ENCODE measurements around the gene SLC9A9.

Gene SLC9A9

GRCh38 chr3:143888846-143889245 is 40.6 kb upstream of the SLC9A9 start:
- no peak for DNase-seq
- no peak overlapping the region for H3K9ac ChIP-seq (ENCODE audit: low read length)
- no peaks in the 10 kb centered on the region for H3K4me1 ChIP-seq (ENCODE audit: control insufficient read depth in 1 of 2, insufficient read depth in 2 of 2, low read length in 2 of 2)
- H2BK120ac ChIP-seq (ENCODE audit: insufficient read depth, low read length, poor library complexity), result no peak overlapping the region
- H3K4ac ChIP-seq (ENCODE audit: low read depth, low read length), result no peak overlapping the region
- H3K18ac ChIP-seq (ENCODE audit: low read length), result no peak overlapping the region
- no peaks in the 10 kb centered on the region for H3K79me1 ChIP-seq (ENCODE audit: low read length)
- no peak overlapping the region for H2AK5ac ChIP-seq (ENCODE audit: low read length)
- H4K91ac ChIP-seq (ENCODE audit: low read depth, low read length), result no peak overlapping the region
- no peaks in the 10 kb centered on the region for H3K9me3 ChIP-seq (ENCODE audit: insufficient read depth, low read depth, low read length)
- H3K14ac ChIP-seq (ENCODE audit: low read length), result no peak overlapping the region
- no peak overlapping the region for H3K23ac ChIP-seq (ENCODE audit: low read length)
- no peaks in the 10 kb centered on the region for H3K27me3 ChIP-seq (ENCODE audit: insufficient read depth, low read length)
- no peak overlapping the region for H2BK12ac ChIP-seq (ENCODE audit: low read length)
- no peak overlapping the region for H3K27ac ChIP-seq (ENCODE audit: low read depth, low read length)
- no peak overlapping the region for H3K4me2 ChIP-seq (ENCODE audit: low read length)
- no peak overlapping the region for H2BK5ac ChIP-seq (ENCODE audit: low read depth, low read length, poor library complexity)
- H3K36me3 ChIP-seq (ENCODE audit: control insufficient read depth in 1 of 2, insufficient read depth in 2 of 2, low read length in 2 of 2), result no peaks in the 10 kb centered on the region
- H4K8ac ChIP-seq (ENCODE audit: low read depth, low read length), result no peak overlapping the region
- no peak overlapping the region for H3K4me3 ChIP-seq (ENCODE audit: low read depth, low read length)
- no peak overlapping the region for H4K12ac ChIP-seq (ENCODE audit: low read depth, low read length)
- no peaks in the 10 kb centered on the region for H3K79me2 ChIP-seq (ENCODE audit: control insufficient read depth, insufficient read depth, low read length, poor library complexity)
- WGBS (ENCODE audit: extremely low coverage, insufficient coverage, insufficient read length), result no CpG with 5 or more reads among the region's 2 CpGs
- H2AFZ ChIP-seq (ENCODE audit: insufficient read depth, low read length, poor library complexity), result no peak overlapping the region

GRCh38 chr3:143888166-143888565 is 39.9 kb upstream of the SLC9A9 start:
- no CpG with 5 or more reads among the region's 2 CpGs for WGBS (ENCODE audit: extremely low coverage, insufficient coverage, insufficient read length)
- no peak overlapping the region for H2AFZ ChIP-seq (ENCODE audit: insufficient read depth, low read length, poor library complexity)
- no peak overlapping the region for H3K9ac ChIP-seq (ENCODE audit: low read length)
- H4K12ac ChIP-seq (ENCODE audit: low read depth, low read length), result no peak overlapping the region
- no peak overlapping the region for H4K8ac ChIP-seq (ENCODE audit: low read depth, low read length)
- H3K79me1 ChIP-seq (ENCODE audit: low read length), result no peaks in the 10 kb centered on the region
- DNase-seq, result no peak
- no peak overlapping the region for H2BK120ac ChIP-seq (ENCODE audit: insufficient read depth, low read length, poor library complexity)
- H2BK5ac ChIP-seq (ENCODE audit: low read depth, low read length, poor library complexity), result no peak overlapping the region
- no peak overlapping the region for H3K4ac ChIP-seq (ENCODE audit: low read depth, low read length)
- H3K4me3 ChIP-seq (ENCODE audit: low read depth, low read length), result no peak overlapping the region
- no peaks in the 10 kb centered on the region for H3K36me3 ChIP-seq (ENCODE audit: control insufficient read depth in 1 of 2, insufficient read depth in 2 of 2, low read length in 2 of 2)
- H3K79me2 ChIP-seq (ENCODE audit: control insufficient read depth, insufficient read depth, low read length, poor library complexity), result no peaks in the 10 kb centered on the region
- H3K23ac ChIP-seq (ENCODE audit: low read length), result no peak overlapping the region
- H2BK12ac ChIP-seq (ENCODE audit: low read length), result no peak overlapping the region
- H3K14ac ChIP-seq (ENCODE audit: low read length), result no peak overlapping the region
- H3K9me3 ChIP-seq (ENCODE audit: insufficient read depth, low read depth, low read length), result no peaks in the 10 kb centered on the region
- no peak overlapping the region for H3K18ac ChIP-seq (ENCODE audit: low read length)
- H3K4me1 ChIP-seq (ENCODE audit: control insufficient read depth in 1 of 2, insufficient read depth in 2 of 2, low read length in 2 of 2), result no peaks in the 10 kb centered on the region
- no peak overlapping the region for H3K27ac ChIP-seq (ENCODE audit: low read depth, low read length)
- H3K27me3 ChIP-seq (ENCODE audit: insufficient read depth, low read length), result no peaks in the 10 kb centered on the region
- no peak overlapping the region for H2AK5ac ChIP-seq (ENCODE audit: low read length)
- no peak overlapping the region for H4K91ac ChIP-seq (ENCODE audit: low read depth, low read length)
- no peak overlapping the region for H3K4me2 ChIP-seq (ENCODE audit: low read length)

- H3K4me1 ChIP-seq (ENCODE audit: control insufficient read depth in 1 of 2, insufficient read depth in 2 of 2, low read length in 2 of 2), result no peaks in the 10 kb centered on the region
- no peak overlapping the region for H2AFZ ChIP-seq (ENCODE audit: insufficient read depth, low read length, poor library complexity)
- no peak overlapping the region for H2BK5ac ChIP-seq (ENCODE audit: low read depth, low read length, poor library complexity)
- H3K79me1 ChIP-seq (ENCODE audit: low read length), result no peaks in the 10 kb centered on the region
- no peak overlapping the region for H3K4ac ChIP-seq (ENCODE audit: low read depth, low read length)
- WGBS (ENCODE audit: extremely low coverage, insufficient coverage, insufficient read length), result no CpG with 5 or more reads among the region's 1 CpG
- H3K9ac ChIP-seq (ENCODE audit: low read length), result no peak overlapping the region
- no peak overlapping the region for H3K23ac ChIP-seq (ENCODE audit: low read length)
- peak in 1 of 2 donors; percentile 54 for DNase-seq
- no peak overlapping the region for H3K18ac ChIP-seq (ENCODE audit: low read length)
- no peak overlapping the region for H2AK5ac ChIP-seq (ENCODE audit: low read length)
- no peaks in the 10 kb centered on the region for H3K27me3 ChIP-seq (ENCODE audit: insufficient read depth, low read length)
- no peaks in the 10 kb centered on the region for H3K79me2 ChIP-seq (ENCODE audit: control insufficient read depth, insufficient read depth, low read length, poor library complexity)
- H3K4me2 ChIP-seq (ENCODE audit: low read length), result no peak overlapping the region
- H4K8ac ChIP-seq (ENCODE audit: low read depth, low read length), result no peak overlapping the region
- no peak overlapping the region for H2BK12ac ChIP-seq (ENCODE audit: low read length)
- peaks cover 2% of the 10 kb centered on the region for H3K9me3 ChIP-seq (ENCODE audit: insufficient read depth, low read depth, low read length)
- no peak overlapping the region for H3K4me3 ChIP-seq (ENCODE audit: low read depth, low read length)
- H3K27ac ChIP-seq (ENCODE audit: low read depth, low read length), result no peak overlapping the region
- no peaks in the 10 kb centered on the region for H3K36me3 ChIP-seq (ENCODE audit: control insufficient read depth in 1 of 2, insufficient read depth in 2 of 2, low read length in 2 of 2)
- no peak overlapping the region for H4K12ac ChIP-seq (ENCODE audit: low read depth, low read length)
- H2BK120ac ChIP-seq (ENCODE audit: insufficient read depth, low read length, poor library complexity), result no peak overlapping the region
- H4K91ac ChIP-seq (ENCODE audit: low read depth, low read length), result no peak overlapping the region
- no peak overlapping the region for H3K14ac ChIP-seq (ENCODE audit: low read length)
Observed at GRCh38 chr3:143885780-143886427, 37.6 kb upstream of the SLC9A9 start.

- no peak overlapping the region for H4K91ac ChIP-seq (ENCODE audit: low read depth, low read length)
- H3K9ac ChIP-seq (ENCODE audit: low read length), result no peak overlapping the region
- no peak overlapping the region for H3K4ac ChIP-seq (ENCODE audit: low read depth, low read length)
- no CpG with 5 or more reads among the region's 3 CpGs for WGBS (ENCODE audit: extremely low coverage, insufficient coverage, insufficient read length)
- no peaks in the 10 kb centered on the region for H3K79me2 ChIP-seq (ENCODE audit: control insufficient read depth, insufficient read depth, low read length, poor library complexity)
- H4K12ac ChIP-seq (ENCODE audit: low read depth, low read length), result no peak overlapping the region
- H3K27me3 ChIP-seq (ENCODE audit: insufficient read depth, low read length), result no peaks in the 10 kb centered on the region
- no peak overlapping the region for H4K8ac ChIP-seq (ENCODE audit: low read depth, low read length)
- no peak for DNase-seq
- no peak overlapping the region for H3K14ac ChIP-seq (ENCODE audit: low read length)
- no peaks in the 10 kb centered on the region for H3K4me1 ChIP-seq (ENCODE audit: control insufficient read depth in 1 of 2, insufficient read depth in 2 of 2, low read length in 2 of 2)
- no peak overlapping the region for H3K27ac ChIP-seq (ENCODE audit: low read depth, low read length)
- no peak overlapping the region for H3K4me2 ChIP-seq (ENCODE audit: low read length)
- no peak overlapping the region for H2BK120ac ChIP-seq (ENCODE audit: insufficient read depth, low read length, poor library complexity)
- no peak overlapping the region for H2AK5ac ChIP-seq (ENCODE audit: low read length)
- no peak overlapping the region for H3K18ac ChIP-seq (ENCODE audit: low read length)
- H3K4me3 ChIP-seq (ENCODE audit: low read depth, low read length), result no peak overlapping the region
- peaks cover 2% of the 10 kb centered on the region for H3K9me3 ChIP-seq (ENCODE audit: insufficient read depth, low read depth, low read length)
- H3K23ac ChIP-seq (ENCODE audit: low read length), result no peak overlapping the region
- H2BK12ac ChIP-seq (ENCODE audit: low read length), result no peak overlapping the region
- no peak overlapping the region for H2AFZ ChIP-seq (ENCODE audit: insufficient read depth, low read length, poor library complexity)
- no peaks in the 10 kb centered on the region for H3K79me1 ChIP-seq (ENCODE audit: low read length)
- no peaks in the 10 kb centered on the region for H3K36me3 ChIP-seq (ENCODE audit: control insufficient read depth in 1 of 2, insufficient read depth in 2 of 2, low read length in 2 of 2)
- H2BK5ac ChIP-seq (ENCODE audit: low read depth, low read length, poor library complexity), result no peak overlapping the region
Observed at GRCh38 chr3:143884861-143885260, 36.6 kb upstream of the SLC9A9 start.
